Choroid plexus epithelial cell (primary cell): ENCODE results near the gene OLFML1.

ENCODE experiments used
- DNase-seq: peaks from one replicate; pipeline ENCODE4 v3.0.0-alpha.2; 2010; ENCODE audit warnings: low read depth
- H3K4me3 ChIP-seq: 2 replicates; pipeline ENCODE4 v1.5.1; 2011; ENCODE audit warnings: low read depth, mild to moderate bottlenecking, control low read depth, low read length, moderate library complexity
- CTCF ChIP-seq: conservative IDR thresholded peaks from 2 replicates; pipeline ENCODE4 v1.5.1; 2011; ENCODE audit warnings: low read depth, mild to moderate bottlenecking, control low read depth, inconsistent platforms, low read length, moderate library complexity

OLFML1 gene

GRCh38 chr11:7451520-7451919, 33.8 kb upstream of the OLFML1 start:
- no peak for DNase-seq
- H3K4me3 ChIP-seq, result no peak overlapping the region
- no peak for TF ChIP-seq CTCF

GRCh38 chr11:7451952-7452494, 33.3 kb upstream of the OLFML1 start:
- DNase-seq, result no peak
- TF ChIP-seq CTCF, result no peak
- no peak overlapping the region for H3K4me3 ChIP-seq

DNA sequence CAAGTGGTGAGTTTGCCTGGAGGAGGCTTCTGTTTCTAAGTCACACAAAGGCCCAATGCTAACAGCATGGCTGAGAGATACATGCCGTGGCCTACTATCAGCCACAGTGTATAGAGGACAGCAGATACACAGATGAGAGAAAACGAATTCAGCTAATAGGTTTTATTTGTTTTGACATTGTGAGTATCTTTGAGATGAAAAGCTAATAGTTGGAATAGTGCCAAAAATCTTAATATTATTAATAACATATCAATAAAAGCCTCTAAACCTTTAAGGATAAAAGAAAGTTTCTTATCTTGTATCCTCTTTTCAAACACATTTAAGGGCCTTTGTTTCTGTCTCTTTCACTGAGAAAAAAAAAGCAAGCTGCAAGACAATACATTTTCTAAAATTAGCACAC, 30.5 kb upstream of the OLFML1 start:
- TF ChIP-seq CTCF, result no peak

GRCh38 chr11:7457211-7457610, 28.1 kb upstream of the OLFML1 start:
- no peak for DNase-seq
- no peak for TF ChIP-seq CTCF
- no peak overlapping the region for H3K4me3 ChIP-seq

More for the DNA sequence above, 30.5 kb upstream of the OLFML1 start:
- no peak overlapping the region for H3K4me3 ChIP-seq
- DNase-seq, result no peak

- TF ChIP-seq CTCF, result no peak
- DNase-seq, result no peak
- no peak overlapping the region for H3K4me3 ChIP-seq
Measured at GRCh38 chr11:7462706-7463105, 22.6 kb upstream of the OLFML1 start.

GRCh38 chr11:7467652-7468051, 17.7 kb upstream of the OLFML1 start:
- no peak overlapping the region for H3K4me3 ChIP-seq
- TF ChIP-seq CTCF, result no peak
- no peak for DNase-seq

GRCh38 chr11:7469351-7469865, 15.9 kb upstream of the OLFML1 start:
- TF ChIP-seq CTCF, result no peak
- H3K4me3 ChIP-seq, result no peak overlapping the region
- DNase-seq, result no peak
